Fibroblast of peridontal ligament (primary cell): ENCODE data around the gene FUBP1.
"Not testable (repeated sequence)": the region's sequence is repeated elsewhere in the genome, so short reads cannot be mapped to it uniquely, and the experiment has no call there.

ENCODE experiments used
- DNase-seq: peaks from one replicate; pipeline ENCODE4 v3.0.0-alpha.2; 2010; ENCODE audit errors: extremely low read depth

The FUBP1 gene

GRCh38 chr1:77945345-77945744, 33.5 kb downstream of the FUBP1 start:
- no peak for DNase-seq

- no peak for DNase-seq
Observed at GRCh38 chr1:77942400-77943140, 36.3 kb downstream of the FUBP1 start.

DNA sequence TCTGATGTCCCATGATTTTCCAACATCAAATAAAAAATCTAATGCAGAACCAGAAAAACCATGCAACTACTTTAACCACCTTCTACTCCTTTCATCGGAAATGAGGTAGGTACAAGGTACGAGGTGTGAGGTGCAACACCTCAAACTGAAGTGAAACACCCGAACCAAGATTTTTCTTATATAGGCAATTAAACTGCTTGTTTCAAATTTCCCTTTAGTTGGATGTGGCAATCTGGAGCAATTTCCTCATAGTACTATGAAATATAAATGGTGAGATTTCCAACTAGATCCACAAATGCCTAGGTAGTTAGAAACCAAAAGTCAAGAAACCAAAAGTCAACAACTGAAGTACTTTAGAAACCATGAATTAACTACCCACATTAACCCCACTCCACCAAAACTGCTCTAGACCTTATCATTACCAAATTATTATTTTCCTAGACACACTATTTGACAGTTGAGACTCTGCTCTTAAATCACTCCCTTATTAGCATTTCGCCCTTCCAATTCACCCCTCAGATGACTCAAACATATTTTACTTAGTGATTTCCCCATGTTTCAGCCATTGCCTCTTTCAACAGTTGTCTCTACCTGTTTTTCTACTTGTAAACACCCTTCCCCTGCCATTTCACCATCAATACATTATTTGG, 37.8 kb downstream of the FUBP1 start:
- peak; percentile 35 for DNase-seq

- DNase-seq, result no peak
Observed at GRCh38 chr1:77938651-77939050, 40.2 kb downstream of the FUBP1 start.

- DNase-seq, result no peak
Observed at GRCh38 chr1:77929806-77930205, 49.1 kb downstream of the FUBP1 start.

DNA sequence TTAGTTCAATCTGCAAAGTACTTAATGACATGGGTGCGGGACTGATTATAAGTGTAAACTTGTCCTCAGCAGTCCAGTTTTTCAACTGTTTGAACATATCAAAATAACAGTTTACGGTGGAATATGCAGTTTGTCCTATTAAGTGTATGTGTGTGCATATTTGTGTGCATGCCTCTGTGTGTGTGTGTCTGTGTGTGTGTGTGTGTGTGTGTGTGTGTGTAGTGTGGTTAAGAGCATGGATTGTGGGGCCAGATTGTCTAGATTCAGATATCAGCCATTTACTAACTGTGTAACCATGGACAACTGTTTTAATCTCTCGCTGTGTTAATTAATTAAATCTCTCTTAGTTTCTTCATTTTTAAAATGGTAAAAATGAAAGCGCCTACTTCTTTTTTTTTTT, 51.5 kb downstream of the FUBP1 start:
- no peak for DNase-seq

GRCh38 chr1:77926561-77927357, 52.1 kb downstream of the FUBP1 start:
- no peak for DNase-seq

- DNase-seq, result no peak
Observed at GRCh38 chr1:77925956-77926355, 52.9 kb downstream of the FUBP1 start.

- peak; percentile 84 for DNase-seq
Observed at GRCh38 chr1:77925518-77925917, 53.4 kb downstream of the FUBP1 start.

GRCh38 chr1:77918918-77919317, 60.0 kb downstream of the FUBP1 start:
- DNase-seq, result not testable (repeated sequence)

DNA sequence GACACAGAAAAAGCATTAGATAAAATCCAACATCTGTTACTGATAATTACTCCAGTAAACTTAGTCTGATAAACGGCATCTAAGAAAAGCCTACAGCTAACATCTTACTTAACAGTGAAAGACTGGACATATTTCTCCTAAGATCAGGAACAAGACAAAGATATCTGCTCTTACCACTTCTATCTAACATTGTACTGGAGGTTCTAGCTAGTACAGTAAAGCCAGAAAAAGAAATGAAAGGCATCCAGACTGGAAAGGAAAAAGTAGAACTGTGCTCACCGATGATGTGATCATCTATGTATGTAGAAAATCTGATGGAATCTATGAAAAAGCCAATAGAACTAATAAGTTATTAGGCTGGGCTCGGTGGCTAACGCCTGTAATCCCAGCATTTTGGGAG, 68.8 kb downstream of the FUBP1 start:
- peak; percentile 16 for DNase-seq

DNA sequence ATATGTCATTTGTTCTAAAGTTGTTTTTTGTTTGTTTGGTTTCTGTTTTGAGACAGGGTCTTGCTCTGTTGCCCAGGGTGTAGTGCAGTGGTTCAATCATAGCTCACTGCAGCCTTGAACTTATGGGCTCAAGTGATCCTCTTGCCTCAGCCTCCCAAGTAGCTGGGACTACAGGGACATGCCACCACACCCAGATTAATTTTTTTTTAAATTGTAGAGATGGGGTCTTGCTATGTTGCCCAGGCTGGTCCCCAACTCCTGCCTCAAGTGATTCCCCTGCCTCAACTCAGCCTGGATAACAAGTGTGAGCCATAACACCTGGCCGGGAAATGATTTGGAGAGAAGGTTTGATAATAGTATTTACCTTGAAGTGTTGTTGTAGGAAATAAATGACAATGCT, 72.2 kb downstream of the FUBP1 start:
- DNase-seq, result no peak

DNA sequence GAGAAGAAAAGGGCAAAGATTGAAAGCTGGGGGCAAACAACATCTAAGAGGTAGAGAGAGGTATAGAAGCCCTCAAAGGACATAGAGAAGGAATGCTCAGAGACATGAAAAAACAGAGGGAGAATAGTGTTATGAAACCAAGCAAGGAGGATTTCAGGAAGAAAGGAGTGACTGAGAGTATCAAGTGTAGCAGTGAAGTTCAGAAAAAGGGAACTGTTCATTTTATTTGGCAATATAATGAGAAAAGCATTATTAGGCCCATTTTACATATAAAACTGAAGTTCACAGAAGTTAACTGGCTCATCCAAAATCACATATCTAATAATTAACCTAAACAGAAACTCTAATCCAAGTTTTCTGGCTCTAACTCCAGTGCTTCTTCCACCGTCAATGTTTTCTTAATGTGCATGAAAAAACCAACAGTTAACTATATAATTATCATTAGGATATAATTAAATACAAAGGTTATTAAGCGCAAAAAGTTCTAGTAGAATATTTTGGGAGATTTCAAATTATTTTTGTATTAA, 72.8 kb downstream of the FUBP1 start:
- no peak for DNase-seq

DNA sequence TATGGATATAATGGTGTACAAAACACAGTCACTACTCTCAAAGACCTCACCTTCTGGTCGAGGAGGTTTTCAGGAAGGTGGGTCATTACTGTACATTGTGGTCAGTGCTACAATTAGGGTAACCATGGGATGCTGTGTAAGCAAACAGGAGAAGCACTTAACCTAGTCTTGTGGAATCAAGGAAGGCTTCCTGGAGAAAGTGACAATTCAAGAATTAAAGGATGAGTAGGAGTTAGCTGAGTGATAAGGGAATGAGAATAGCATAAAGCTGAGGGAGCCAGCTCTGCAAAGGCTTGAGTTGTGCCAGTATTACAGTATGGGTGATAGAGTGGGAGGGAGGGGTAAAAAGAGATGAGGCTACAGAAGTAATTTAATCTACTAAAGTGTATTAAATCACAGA, 73.3 kb downstream of the FUBP1 start:
- no peak for DNase-seq

- peak; percentile 81 for DNase-seq
Observed at GRCh38 chr1:77900687-77901293, 78.1 kb downstream of the FUBP1 start.

- no peak for DNase-seq
Observed at GRCh38 chr1:77899647-77900320, 79.1 kb downstream of the FUBP1 start.
